Thyroid gland (tissue), 4 donors: ENCODE results near the gene SPTBN1.

ENCODE experiments used
- POLR2A ChIP-seq, 2 donors: fragments of 450-650 bp; IDR thresholded peaks; one replicate each; pipeline ENCODE4 v1.6.1; 2017; ENCODE audit warnings: antibody characterized with exemption in 2 of 2, mild to moderate bottlenecking in 2 of 2, moderate library complexity in 1 of 2
- TF ChIP-seq, protein P1 (sequence below), 6 experiments: fragments of 200-600 bp in 3 of 6; fragments of 450-650 bp in 3 of 6; sonication (generic) in 3 of 6; IDR thresholded peaks; one replicate each; pipeline ENCODE4 v1.5.1; 2016 to 2019; ENCODE audit warnings: antibody characterized with exemption in 6 of 6, mild to moderate bottlenecking in 2 of 6, inconsistent platforms in 1 of 6, moderate library complexity in 1 of 6

DNA sequence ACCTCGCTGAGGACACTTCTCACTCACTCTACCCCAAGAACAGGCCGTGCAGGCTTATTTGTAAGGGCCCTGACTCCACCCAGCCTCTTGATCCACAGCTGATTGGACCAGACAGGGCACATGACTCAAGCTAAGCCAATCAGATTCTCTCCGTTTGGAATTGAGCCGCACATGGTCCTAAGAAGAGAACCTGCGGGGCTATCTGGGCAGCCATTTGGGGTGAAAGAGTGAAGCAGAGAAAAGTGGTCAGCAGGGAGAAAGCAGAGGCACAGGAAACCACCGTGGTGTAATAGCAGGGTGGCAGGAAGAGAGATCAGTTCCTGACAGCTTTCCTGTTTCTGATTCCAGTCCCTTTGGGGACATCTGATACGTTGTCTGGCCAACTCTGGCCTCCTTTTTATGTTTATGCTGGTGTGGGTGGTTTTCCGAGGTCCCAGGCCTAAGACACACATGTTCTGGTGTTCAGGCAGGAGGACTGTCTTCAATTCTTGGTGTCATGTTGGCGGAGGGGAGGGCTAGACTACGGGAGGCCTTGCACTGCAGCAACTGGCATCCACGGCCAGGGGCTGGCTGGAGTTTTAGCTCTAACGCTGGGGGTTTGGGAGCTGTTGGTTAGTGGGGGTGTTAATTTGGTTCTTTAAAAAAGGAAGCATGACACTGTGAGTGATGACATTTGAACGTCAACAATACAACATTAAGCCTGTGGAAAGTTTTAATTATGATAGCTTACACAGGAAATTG is 26.1 kb upstream of the SPTBN1 start:
- TF ChIP-seq, protein P1, sequence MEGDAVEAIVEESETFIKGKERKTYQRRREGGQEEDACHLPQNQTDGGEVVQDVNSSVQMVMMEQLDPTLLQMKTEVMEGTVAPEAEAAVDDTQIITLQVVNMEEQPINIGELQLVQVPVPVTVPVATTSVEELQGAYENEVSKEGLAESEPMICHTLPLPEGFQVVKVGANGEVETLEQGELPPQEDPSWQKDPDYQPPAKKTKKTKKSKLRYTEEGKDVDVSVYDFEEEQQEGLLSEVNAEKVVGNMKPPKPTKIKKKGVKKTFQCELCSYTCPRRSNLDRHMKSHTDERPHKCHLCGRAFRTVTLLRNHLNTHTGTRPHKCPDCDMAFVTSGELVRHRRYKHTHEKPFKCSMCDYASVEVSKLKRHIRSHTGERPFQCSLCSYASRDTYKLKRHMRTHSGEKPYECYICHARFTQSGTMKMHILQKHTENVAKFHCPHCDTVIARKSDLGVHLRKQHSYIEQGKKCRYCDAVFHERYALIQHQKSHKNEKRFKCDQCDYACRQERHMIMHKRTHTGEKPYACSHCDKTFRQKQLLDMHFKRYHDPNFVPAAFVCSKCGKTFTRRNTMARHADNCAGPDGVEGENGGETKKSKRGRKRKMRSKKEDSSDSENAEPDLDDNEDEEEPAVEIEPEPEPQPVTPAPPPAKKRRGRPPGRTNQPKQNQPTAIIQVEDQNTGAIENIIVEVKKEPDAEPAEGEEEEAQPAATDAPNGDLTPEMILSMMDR (IDR thresholded peaks at IDR 0.05), result no peak
- no peak for TF ChIP-seq POLR2A (IDR thresholded peaks at IDR 0.05)
